ENCODE data around the gene AHNAK. TPM values are rescaled to one million over a fixed set of nuclear protein-coding genes. Genes with fewer than 3 reads are reported as not detected.
"Not testable (repeated sequence)": the region's sequence is repeated elsewhere in the genome, so short reads cannot be mapped to it uniquely, and the experiment has no call there.

AHNAK gene
- polyA plus RNA-seq, 1 experiment = 145 TPM

- H3K27me3 ChIP-seq (ENCODE audit: control insufficient read depth, insufficient read depth, low read length) = peaks cover 12% of the 10 kb centered on the region
- no peak overlapping the region for H3K4me3 ChIP-seq (ENCODE audit: low read depth, low read length)
- ChIA-PET POLR2A (no interaction called here), CTCF (interaction anchor here (1.0 to 2.3 kb wide), 7 partner anchors 10 to 292 kb away, joined by 3 to 8 read pairs (median 4); partner anchors contain the start of gene TUT1)
- H3K36me3 ChIP-seq (ENCODE audit: control insufficient read depth, insufficient read depth, low read length) = no peaks in the 10 kb centered on the region
- DNase-seq (ENCODE audit: low read depth) = no peak
- TF ChIP-seq CTCF (IDR thresholded peaks at IDR 0.05; ENCODE audit: insufficient read depth, low read depth, low read length) = no peak
Measured at GRCh38 chr11:62391642-62392425, 154.8 kb downstream of the AHNAK start.

- no peak for DNase-seq (ENCODE audit: low read depth)
- peaks cover 12% of the 10 kb centered on the region for H3K27me3 ChIP-seq (ENCODE audit: control insufficient read depth, insufficient read depth, low read length)
- H3K4me3 ChIP-seq (ENCODE audit: low read depth, low read length) = no peak overlapping the region
- H3K36me3 ChIP-seq (ENCODE audit: control insufficient read depth, insufficient read depth, low read length) = no peaks in the 10 kb centered on the region
- TF ChIP-seq CTCF (IDR thresholded peaks at IDR 0.05; ENCODE audit: insufficient read depth, low read depth, low read length) = no peak
- ChIA-PET POLR2A (no interaction called here), CTCF (interaction anchor here (0.6 to 2.3 kb wide), 9 partner anchors 8 to 450 kb away, joined by 3 to 8 read pairs (median 4); no protein-coding TSS in a partner anchor)
Measured at GRCh38 chr11:62390722-62391121, 155.9 kb downstream of the AHNAK start.

GRCh38 chr11:62390237-62390636 is 156.4 kb downstream of the AHNAK start:
- ChIA-PET POLR2A (no interaction called here), CTCF (interaction anchor here (0.6 to 2.3 kb wide), 8 partner anchors 8 to 451 kb away, joined by 3 to 8 read pairs (median 4); no protein-coding TSS in a partner anchor)
- Histone ChIP-seq H3K4me3 (ENCODE audit: low read depth, low read length) (no peak overlapping the region), H3K27me3 (ENCODE audit: control insufficient read depth, insufficient read depth, low read length) (peaks cover 12% of the 10 kb centered on the region), H3K36me3 (ENCODE audit: control insufficient read depth, insufficient read depth, low read length) (no peaks in the 10 kb centered on the region)
- DNase-seq (ENCODE audit: low read depth) = no peak
- no peak for TF ChIP-seq CTCF (IDR thresholded peaks at IDR 0.05; ENCODE audit: insufficient read depth, low read depth, low read length)

- no peaks in the 10 kb centered on the region for H3K36me3 ChIP-seq (ENCODE audit: control insufficient read depth, insufficient read depth, low read length)
- no peak for TF ChIP-seq CTCF (IDR thresholded peaks at IDR 0.05; ENCODE audit: insufficient read depth, low read depth, low read length)
- ChIA-PET POLR2A (no interaction called here), CTCF (interaction anchor here (1.6 to 2.2 kb wide), 2 partner anchors 9 to 36 kb away, joined by 5 to 8 read pairs; no protein-coding TSS in a partner anchor)
- H3K4me3 ChIP-seq (ENCODE audit: low read depth, low read length) = no peak overlapping the region
- no peak for DNase-seq (ENCODE audit: low read depth)
- H3K27me3 ChIP-seq (ENCODE audit: control insufficient read depth, insufficient read depth, low read length) = peaks cover 12% of the 10 kb centered on the region
Measured at GRCh38 chr11:62388999-62389398, 157.6 kb downstream of the AHNAK start.

- Histone ChIP-seq H3K36me3 (ENCODE audit: control insufficient read depth, insufficient read depth, low read length) (no peaks in the 10 kb centered on the region), H3K4me3 (ENCODE audit: low read depth, low read length) (no peak overlapping the region), H3K27me3 (ENCODE audit: control insufficient read depth, insufficient read depth, low read length) (peaks cover 12% of the 10 kb centered on the region)
- no peak for DNase-seq (ENCODE audit: low read depth)
- CTCF ChIA-PET = interaction anchor here (1.0 to 1.6 kb wide), 2 partner anchors 8 to 9 kb away, joined by 3 to 4 read pairs; no protein-coding TSS in a partner anchor
- POLR2A ChIA-PET = no interaction called here
- TF ChIP-seq CTCF (IDR thresholded peaks at IDR 0.05; ENCODE audit: insufficient read depth, low read depth, low read length) = no peak
Measured at GRCh38 chr11:62387381-62387780, 159.2 kb downstream of the AHNAK start.

GRCh38 chr11:62386083-62386482 is 160.5 kb downstream of the AHNAK start:
- DNase-seq (ENCODE audit: low read depth); H3K4me3 ChIP-seq (ENCODE audit: low read depth, low read length); POLR2A ChIA-PET; H3K36me3 ChIP-seq (ENCODE audit: control insufficient read depth, insufficient read depth, low read length): not testable (repeated sequence)
- CTCF ChIA-PET = interaction anchor here (0.6 to 1.0 kb wide), 3 partner anchors 8 to 1431 kb away, joined by 3 to 4 read pairs (median 4); no protein-coding TSS in a partner anchor
- peaks cover 10% of the 10 kb centered on the region for H3K27me3 ChIP-seq (ENCODE audit: control insufficient read depth, insufficient read depth, low read length)
